Stimulated activated CD8-positive, alpha-beta memory T cell treated with anti-CD3 and anti-CD28 coated beads, Interleukin-2, amount 100 ng/mL, for 1 hour (primary cell): ENCODE measurements around the gene NOL6.
"Not testable (repeated sequence)": the region's sequence is repeated elsewhere in the genome, so short reads cannot be mapped to it uniquely, and the experiment has no call there.

Source experiments
- DNase-seq, 2 donors: peaks; one replicate each; pipeline ENCODE4 v3.0.0-alpha.2; 2020; ENCODE audit warnings: low read depth in 2 of 2

NOL6 gene

GRCh38 chr9:33472881-33473615 lies 676 bp downstream of the NOL6 start:
- no peak for DNase-seq

DNA sequence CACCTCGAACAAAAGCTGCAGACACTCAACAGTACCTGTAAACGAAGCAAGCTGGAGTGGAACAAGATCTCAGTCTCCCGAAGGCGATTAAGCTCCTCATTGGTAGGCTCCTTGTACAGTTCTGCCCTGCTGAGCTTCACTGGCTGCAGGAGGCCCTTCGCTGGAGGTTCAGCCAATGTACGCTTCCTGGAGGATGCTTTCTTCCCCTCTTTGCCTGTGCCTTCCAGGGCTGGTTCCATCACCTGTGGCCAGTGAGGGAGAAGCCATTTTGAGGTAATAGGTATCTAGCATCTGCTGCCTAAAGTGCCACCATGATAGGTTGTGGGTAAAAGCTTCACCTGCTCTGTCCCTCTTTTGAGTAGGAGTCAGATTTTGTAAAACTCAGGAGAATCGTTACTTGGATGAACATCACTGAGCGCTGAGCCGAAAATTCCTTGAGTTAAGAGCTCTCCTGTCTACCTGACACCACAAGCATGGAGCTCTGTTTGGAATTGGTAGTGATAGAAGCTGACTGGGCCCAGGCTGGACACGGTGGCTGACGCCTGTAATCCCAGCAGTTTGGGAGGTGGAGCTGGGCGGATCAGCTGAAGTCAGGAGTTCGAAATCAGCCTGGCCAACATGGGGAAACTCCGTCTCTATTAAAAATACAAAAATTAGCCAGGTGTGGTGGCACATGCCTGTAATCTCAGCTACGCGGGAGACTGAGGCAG lies 1.4 kb downstream of the NOL6 start:
- no peak for DNase-seq

GRCh38 chr9:33471361-33471760 lies 2.4 kb downstream of the NOL6 start:
- DNase-seq, result no peak

DNA sequence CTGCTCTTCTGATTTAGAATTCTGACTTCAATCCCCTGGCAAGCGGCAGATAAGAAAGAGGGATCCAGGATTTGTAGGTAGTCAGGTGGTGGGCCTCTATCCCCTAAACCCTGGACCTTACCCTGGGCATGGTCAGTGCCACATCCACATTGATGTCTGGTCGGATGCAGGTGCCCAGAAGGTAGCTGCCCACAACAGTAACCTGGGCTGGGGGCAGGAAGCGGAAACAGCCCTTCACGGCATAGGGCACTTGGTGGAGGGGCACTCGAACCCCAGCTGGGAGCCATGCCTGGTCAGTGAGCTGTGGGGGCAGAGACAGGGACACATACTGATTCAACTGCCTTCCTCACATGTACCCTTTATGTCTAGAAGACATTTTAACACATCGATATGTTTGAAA lies 3.8 kb downstream of the NOL6 start:
- no peak for DNase-seq

DNA sequence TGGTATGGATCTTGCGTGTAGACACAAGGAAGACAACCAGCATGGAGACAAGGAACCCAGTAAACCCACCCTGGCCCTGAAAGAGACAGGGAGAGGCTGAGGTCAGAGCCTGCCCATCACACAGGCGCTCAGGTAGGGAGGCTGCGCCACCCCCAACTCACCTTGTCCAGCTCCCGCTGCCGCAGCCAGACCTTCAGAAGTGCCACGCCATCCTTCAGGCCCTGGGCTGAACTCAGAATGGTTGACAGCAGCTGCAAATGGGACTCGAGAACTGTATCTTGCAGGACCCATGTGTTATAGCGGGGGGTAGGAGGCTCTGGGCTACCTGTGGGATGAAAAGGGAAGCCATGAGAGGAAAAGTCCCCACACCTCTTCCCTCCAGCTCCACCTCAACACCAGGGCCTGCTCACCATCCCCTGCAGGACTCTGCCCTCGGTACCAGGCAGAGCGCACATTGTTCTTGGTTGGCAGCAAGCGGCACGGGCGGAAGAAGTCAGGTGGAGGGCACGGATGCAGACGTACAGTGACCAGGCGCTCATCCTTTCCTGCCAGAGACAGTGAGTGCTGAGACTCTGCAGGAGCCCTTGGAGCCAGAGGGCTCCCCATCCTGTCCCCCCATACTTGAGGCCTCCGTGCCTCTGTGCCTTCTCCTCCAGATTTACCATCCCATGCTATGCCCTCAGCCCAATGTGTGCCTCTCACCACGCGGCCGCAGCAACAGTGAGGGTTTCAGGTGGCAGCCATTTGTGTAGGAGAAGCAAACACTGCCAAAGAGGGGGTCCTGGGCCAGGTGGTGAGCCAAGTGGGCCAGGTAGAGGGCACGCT lies 4.7 kb downstream of the NOL6 start:
- no peak for DNase-seq

DNA sequence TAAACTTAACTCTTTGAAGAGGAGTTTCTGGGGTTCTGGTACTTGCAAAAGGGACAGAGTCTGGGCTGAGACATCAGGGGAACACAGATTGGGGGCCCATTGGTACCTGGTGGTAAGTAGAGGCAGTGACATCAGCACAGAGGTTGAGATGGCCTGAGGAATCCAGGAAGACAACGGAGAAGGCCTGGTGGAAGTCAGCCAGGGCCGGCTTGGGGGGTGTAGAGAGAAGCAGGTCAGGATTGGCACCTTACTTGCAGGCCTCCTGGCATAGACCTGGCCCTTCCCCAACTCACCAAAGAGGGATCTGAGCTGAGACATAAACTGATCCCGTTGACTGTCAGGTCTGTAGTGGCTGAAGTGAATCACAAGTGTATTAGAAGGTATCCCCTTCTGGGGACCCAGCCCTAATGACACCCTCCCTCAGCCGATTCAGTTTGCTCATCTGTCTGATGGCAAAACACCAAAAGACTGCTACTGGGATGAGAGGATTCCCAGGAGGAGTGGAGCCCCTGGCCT lies 5.5 kb downstream of the NOL6 start:
- DNase-seq, result no peak

GRCh38 chr9:33467526-33467925 lies 6.2 kb downstream of the NOL6 start:
- DNase-seq, result no peak

- DNase-seq, result peak; percentile 50 to 53
These were observed 6.9 kb downstream of the NOL6 start for GRCh38 chr9:33466565-33467495.

- no peak for DNase-seq
These were observed 7.8 kb downstream of the NOL6 start for GRCh38 chr9:33465596-33466564.

DNA sequence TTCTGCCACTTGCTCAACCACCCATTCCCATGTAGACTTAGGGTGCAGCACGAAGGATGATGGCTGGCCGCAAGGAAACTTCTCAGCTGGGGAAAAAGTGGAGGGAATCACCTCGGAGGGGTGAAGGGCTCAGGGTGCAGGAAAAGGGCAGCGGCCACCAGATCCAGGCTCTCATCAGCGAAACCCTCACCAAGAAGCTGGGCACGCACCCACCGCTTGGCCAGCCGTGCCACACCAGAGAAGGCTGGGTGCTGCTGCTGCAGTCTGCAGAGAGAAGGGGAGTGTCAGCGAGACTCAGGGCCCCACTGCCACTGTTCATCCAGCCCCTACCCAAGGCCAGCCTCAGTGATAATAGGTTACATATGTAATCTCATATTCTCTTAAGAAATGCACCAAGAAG lies 8.6 kb downstream of the NOL6 start:
- no peak for DNase-seq

GRCh38 chr9:33464045-33464636 lies 9.6 kb downstream of the NOL6 start:
- DNase-seq, result no peak

GRCh38 chr9:33463151-33463550 lies 10.6 kb downstream of the NOL6 start:
- DNase-seq, result no peak

- no peak for DNase-seq
These were observed 12.2 kb downstream of the NOL6 start for GRCh38 chr9:33461492-33461891.

DNA sequence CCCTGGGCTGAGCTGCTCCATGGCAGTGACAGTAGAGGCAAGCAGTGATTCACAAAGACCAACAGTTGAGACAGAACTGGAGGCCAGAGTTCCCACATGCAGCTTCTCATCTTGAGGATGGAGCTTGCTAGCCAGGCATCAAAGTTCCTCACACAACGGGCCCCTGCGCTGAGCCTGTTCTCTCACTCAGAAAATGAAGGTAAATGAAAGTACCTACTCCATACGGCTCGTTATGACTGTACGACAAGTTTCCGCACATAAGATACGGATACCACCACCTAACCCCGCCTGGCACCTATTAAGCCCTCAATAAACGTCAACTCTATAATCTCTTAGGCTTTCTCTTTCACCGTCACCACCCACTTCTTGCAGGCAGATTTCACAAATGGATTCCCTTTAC lies 12.9 kb downstream of the NOL6 start:
- no peak for DNase-seq

DNA sequence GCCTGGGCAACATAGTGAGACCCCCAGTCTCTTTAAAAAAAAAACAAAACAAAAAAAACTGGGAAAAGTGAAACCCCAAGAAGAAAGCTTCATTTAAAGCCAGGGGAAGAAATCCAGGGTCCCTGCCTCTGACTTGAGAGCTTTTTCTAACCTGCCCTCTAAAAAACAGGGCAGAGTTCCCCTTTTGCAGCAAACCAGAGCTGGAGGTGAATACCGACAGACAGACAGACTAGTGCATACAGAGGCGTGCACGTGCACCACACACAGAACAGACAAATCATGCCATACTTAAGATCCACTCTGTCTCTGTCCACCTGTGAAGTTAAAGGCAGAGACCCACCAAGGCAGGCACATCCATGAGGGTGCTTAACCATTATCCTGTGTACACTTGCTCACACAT lies 14.6 kb downstream of the NOL6 start:
- no peak for DNase-seq

DNA sequence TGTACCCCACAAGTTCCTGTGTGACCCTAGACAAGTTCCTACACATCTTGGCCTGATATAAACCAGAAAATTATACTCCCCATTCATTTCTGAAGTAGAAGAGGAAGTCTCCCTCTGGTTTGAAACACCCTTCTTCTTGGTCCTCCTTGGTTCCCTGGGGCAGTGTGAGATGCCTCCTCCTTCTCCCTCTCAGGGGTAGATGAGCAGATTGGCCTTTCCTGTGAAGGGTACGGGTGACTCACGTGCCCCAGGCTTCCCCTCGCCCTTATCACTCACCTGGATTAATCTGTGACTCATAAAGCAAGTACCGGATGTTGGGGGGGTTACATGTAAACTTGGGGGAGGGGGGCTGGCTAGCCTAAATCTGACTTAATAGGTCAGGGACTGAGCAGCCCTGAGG lies 15.3 kb downstream of the NOL6 start:
- DNase-seq, result peak; percentile 27 to 50

- DNase-seq, result no peak
These were observed 17.8 kb downstream of the NOL6 start for GRCh38 chr9:33455945-33456344.

DNA sequence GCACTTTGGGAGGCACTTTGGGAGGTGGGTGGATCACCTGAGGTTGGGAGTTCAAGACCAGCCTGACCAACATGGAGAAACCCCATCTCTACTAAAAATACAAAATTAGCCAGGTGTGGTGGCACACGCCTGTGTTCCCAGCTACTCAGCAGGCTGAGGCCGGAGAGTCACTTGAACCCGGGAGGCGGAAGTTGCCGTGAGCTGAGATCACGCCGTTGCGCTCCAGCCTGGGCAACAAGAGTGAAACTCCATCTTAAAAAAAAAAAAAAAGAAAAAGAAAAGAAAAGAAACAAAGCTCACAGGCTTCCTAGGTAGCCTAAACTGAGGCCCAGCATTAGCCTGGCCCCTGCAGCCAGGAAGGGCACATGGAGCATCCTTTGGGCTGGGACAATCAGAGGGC lies 18.3 kb downstream of the NOL6 start:
- DNase-seq, result not testable (repeated sequence)

- DNase-seq, result not testable (repeated sequence)
These were observed 19.1 kb downstream of the NOL6 start for GRCh38 chr9:33454661-33455026.
